ENCODE measurements around the gene PSD.

DNA sequence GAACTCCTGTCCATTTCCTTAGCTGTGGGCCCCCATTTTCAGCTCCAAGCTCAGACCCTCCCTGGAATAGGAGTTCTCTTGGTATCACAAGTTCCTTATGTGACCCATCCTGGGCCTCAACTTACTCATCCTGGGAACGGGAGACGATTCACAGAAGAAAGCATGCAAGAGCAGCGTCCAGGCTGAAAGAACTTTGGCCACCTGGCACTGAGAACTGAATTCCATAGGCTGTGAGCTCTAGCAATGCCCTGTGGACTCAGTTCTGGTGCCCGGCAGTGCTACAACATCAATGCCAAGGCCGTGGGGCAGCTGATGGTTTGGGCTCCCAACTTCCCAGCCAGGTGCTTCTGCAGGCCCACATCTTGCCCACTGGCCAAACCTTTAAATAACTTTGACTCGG is 17.7 kb upstream of the PSD start:
- TF ChIP-seq POLR2A (IDR thresholded peaks at IDR 0.05), result no peak
- TF ChIP-seq, protein P1, sequence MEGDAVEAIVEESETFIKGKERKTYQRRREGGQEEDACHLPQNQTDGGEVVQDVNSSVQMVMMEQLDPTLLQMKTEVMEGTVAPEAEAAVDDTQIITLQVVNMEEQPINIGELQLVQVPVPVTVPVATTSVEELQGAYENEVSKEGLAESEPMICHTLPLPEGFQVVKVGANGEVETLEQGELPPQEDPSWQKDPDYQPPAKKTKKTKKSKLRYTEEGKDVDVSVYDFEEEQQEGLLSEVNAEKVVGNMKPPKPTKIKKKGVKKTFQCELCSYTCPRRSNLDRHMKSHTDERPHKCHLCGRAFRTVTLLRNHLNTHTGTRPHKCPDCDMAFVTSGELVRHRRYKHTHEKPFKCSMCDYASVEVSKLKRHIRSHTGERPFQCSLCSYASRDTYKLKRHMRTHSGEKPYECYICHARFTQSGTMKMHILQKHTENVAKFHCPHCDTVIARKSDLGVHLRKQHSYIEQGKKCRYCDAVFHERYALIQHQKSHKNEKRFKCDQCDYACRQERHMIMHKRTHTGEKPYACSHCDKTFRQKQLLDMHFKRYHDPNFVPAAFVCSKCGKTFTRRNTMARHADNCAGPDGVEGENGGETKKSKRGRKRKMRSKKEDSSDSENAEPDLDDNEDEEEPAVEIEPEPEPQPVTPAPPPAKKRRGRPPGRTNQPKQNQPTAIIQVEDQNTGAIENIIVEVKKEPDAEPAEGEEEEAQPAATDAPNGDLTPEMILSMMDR (IDR thresholded peaks at IDR 0.05), result no peak

All from esophagus squamous epithelium (tissue), 4 donors.